Upper lobe of right lung (tissue), 1 donor: Measurements from ENCODE around the gene ATP5F1D. TPM values are rescaled to one million over a fixed set of nuclear protein-coding genes. Genes with fewer than 3 reads are reported as not detected.

Source experiments
- ATAC-seq: fragments of 200-7000 bp; cut with Tn5 transposase; one replicate; pipeline ENCODE4 v1.9.1; 2020; ENCODE audit warnings: mild to moderate bottlenecking, moderate library complexity
- DNase-seq: peaks from one replicate; pipeline ENCODE4 v3.0.0-alpha.2; 2020
- H3K27ac ChIP-seq: fragments of 200-600 bp; one replicate; pipeline ENCODE4 v1.8.0; 2022
- H3K27me3 ChIP-seq: fragments of 200-600 bp; one replicate; pipeline ENCODE4 v1.8.0; 2022; ENCODE audit warnings: mild to moderate bottlenecking
- H3K36me3 ChIP-seq: fragments of 200-600 bp; one replicate; pipeline ENCODE4 v1.8.0; 2022
- H3K4me1 ChIP-seq: fragments of 200-600 bp; one replicate; pipeline ENCODE4 v1.8.0; 2022
- H3K4me3 ChIP-seq: fragments of 200-600 bp; one replicate; pipeline ENCODE4 v1.8.0; 2022; ENCODE audit warnings: mild to moderate bottlenecking
- H3K9me3 ChIP-seq: fragments of 200-600 bp; one replicate; pipeline ENCODE4 v1.8.0; 2022
- CTCF ChIP-seq: fragments of 200-600 bp; IDR thresholded peaks from one replicate; pipeline ENCODE4 v1.8.0; 2022; ENCODE audit warnings: antibody characterized with exemption
- intact Hi-C: fragments of 100-400 bp; cut with DNase I; formaldehyde crosslinking; loops from one replicate; pipeline ENCODE4 v1.11.0; 2022
- total RNA-seq: library from RNA; stranded (reverse); fragmentation: NEBNext Ultra II Directional; extraction: Animal tissue kit (Norgen Biotek cat#: 25700); gene quantifications from one replicate; pipeline ENCODE4 v1.2.1, GENCODE V29; 2021
- donor health status: DM: no; HTN: yes; CAD: no; lungs with severe emphysema.

The ATP5F1D gene
- total RNA-seq, 1 donor from 2014 or later = 126 TPM

GRCh38 chr19:1234955-1235380 lies 6.6 kb upstream of the ATP5F1D start:
- TF ChIP-seq CTCF = no peak
- Histone ChIP-seq H3K9me3 (no peaks in the 10 kb centered on the region), H3K4me3 (no peak overlapping the region), H3K36me3 (no peaks in the 10 kb centered on the region), H3K27me3 (no peaks in the 10 kb centered on the region), H3K4me1 (peaks cover 29% of the 10 kb centered on the region), H3K27ac (no peak overlapping the region)
- DNase-seq (no peak), ATAC-seq (no peak)
- intact Hi-C loops = no loop called here

DNA sequence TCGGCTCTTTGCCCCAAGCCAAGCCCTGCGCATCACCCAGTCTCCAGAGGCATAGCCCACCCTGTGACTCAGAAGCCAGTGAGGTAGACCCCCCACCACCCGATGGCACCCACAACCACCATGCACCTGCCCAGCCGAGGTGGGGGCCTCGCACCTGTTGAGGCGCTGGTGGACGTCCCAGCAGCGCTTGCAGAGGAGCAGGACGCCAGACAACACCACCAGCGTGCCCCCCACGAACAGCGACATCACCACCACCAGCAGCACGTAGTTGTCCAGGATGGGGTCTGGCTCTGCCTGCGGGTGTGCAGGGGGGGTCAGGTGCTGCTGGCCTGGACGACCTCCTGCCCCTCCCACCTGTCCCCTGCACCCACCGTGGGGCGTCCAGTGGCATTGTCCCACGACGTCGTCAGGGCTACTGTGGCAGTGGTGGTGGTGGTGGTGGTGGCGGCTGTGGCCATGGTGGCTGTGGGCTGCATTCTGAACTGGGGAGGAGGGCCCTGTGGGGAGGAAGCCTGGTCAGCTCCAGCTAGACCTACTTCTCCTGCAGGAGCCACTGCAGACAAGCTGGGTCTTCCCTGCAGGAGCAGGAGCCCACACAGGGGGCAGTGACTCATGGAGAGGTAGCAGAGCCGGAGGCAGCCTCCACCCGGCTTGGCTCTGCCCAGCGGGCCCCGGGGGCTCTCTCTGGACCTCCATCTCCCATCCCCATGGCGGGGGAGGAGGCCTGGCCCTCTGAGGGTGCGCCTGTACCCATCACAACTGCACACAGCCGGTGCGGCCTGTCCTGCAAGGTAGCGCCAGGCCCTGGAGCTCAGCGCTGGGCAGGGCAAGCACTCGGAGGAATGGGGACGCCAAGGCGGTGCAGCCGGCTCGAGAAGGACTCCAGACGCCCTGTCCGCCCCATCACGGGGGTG lies 5.7 kb upstream of the ATP5F1D start:
- Histone ChIP-seq H3K9me3 (no peaks in the 10 kb centered on the region), H3K27ac (no peak overlapping the region), H3K4me3 (no peak overlapping the region), H3K4me1 (peaks cover 34% of the 10 kb centered on the region), H3K27me3 (no peaks in the 10 kb centered on the region), H3K36me3 (no peaks in the 10 kb centered on the region)
- TF ChIP-seq CTCF = no peak
- ATAC-seq (no peak), DNase-seq (no peak)
- intact Hi-C loops = no loop called here

DNA sequence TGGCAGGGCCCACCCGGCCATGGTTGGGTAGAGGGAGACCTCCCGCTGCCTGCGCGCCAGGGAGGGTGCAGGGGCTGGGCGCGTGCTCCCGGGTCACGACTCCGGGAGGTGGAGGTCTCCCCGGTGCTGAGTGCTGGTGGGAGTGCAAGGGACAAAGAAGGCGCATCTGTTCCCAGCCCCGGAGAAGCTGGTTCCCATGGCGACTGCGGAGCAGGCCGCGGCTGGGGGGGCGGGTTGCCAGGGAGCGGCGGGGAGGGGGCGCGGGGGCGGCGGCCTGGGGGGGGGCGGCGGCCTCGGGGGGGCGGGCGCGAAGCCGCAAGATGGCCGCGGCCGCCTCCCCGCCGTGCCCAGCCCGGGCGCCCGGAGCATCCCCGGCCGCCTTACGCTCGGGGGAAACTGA lies 5.0 kb upstream of the ATP5F1D start:
- no peaks in the 10 kb centered on the region for H3K27me3 ChIP-seq
- intact Hi-C loops = no loop called here
- no peak overlapping the region for H3K4me3 ChIP-seq
- ATAC-seq (no peak), DNase-seq (no peak)
- peaks cover 39% of the 10 kb centered on the region for H3K4me1 ChIP-seq
- no peaks in the 10 kb centered on the region for H3K9me3 ChIP-seq
- no peak overlapping the region for H3K27ac ChIP-seq
- no peaks in the 10 kb centered on the region for H3K36me3 ChIP-seq
- no peak for TF ChIP-seq CTCF

GRCh38 chr19:1237027-1237659 lies 4.4 kb upstream of the ATP5F1D start:
- H3K4me1 ChIP-seq = peaks cover 37% of the 10 kb centered on the region
- ATAC-seq = no peak
- DNase-seq = no peak
- intact Hi-C loops = no loop called here
- H3K36me3 ChIP-seq = no peaks in the 10 kb centered on the region
- no peak for TF ChIP-seq CTCF
- H3K27me3 ChIP-seq = no peaks in the 10 kb centered on the region
- H3K4me3 ChIP-seq = peak overlapping the region; percentile 49
- no peak overlapping the region for H3K27ac ChIP-seq
- no peaks in the 10 kb centered on the region for H3K9me3 ChIP-seq

- TF ChIP-seq CTCF = no peak
- Histone ChIP-seq H3K27ac (no peak within 1 kb of the TSS), H3K4me3 (peak within 1 kb of the TSS; percentile 49), H3K36me3 (no peaks in the 10 kb centered on the region), H3K9me3 (no peaks in the 10 kb centered on the region), H3K4me1 (peaks cover 37% of the 10 kb centered on the region), H3K27me3 (no peaks in the 10 kb centered on the region)
- peak; percentile 66 for DNase-seq
- intact Hi-C loops = no loop called here
- no peak for ATAC-seq
Observed at GRCh38 chr19:1237754-1238368, 3.7 kb upstream of the ATP5F1D start, which contains the start of gene CBARP. Gene CBARP, minus strand, starts transcription at chr19:1238005. Its CDS starts 1,905 bp downstream, at chr19:1236100.
